Fibroblast of lung (primary cell): ENCODE results near the gene AKT1S1.

Experiments
- CTCF ChIP-seq, 2 donors: IDR thresholded peaks in 1 of 2; conservative IDR thresholded peaks in 1 of 2; 1 replicate in 1 of 2; 2 replicates in 1 of 2; pipeline ENCODE4 v1.5.1; 2011 to 2012; ENCODE audit warnings: low read length in 2 of 2, control low read depth in 1 of 2, inconsistent platforms in 1 of 2, low read depth in 1 of 2, mild to moderate bottlenecking in 1 of 2
- EZH2 ChIP-seq: IDR thresholded peaks from 2 replicates; pipeline ENCODE4 v1.5.1; 2012; ENCODE audit warnings: low read length, control low read depth, mild to moderate bottlenecking; ENCODE audit errors: missing control alignments

- TF ChIP-seq CTCF (conservative IDR thresholded peaks at IDR 0.05 in 1 of 2, IDR thresholded peaks at IDR 0.05 in 1 of 2; ENCODE audit: low read depth in 1 of 2, low read length in 2 of 2), result no peak
- TF ChIP-seq EZH2, result no peak
Measured at GRCh38 chr19:49852631-49853126, 24.5 kb downstream of the AKT1S1 start.
